ENCODE data around the gene MDN1.

Gene MDN1

DNA sequence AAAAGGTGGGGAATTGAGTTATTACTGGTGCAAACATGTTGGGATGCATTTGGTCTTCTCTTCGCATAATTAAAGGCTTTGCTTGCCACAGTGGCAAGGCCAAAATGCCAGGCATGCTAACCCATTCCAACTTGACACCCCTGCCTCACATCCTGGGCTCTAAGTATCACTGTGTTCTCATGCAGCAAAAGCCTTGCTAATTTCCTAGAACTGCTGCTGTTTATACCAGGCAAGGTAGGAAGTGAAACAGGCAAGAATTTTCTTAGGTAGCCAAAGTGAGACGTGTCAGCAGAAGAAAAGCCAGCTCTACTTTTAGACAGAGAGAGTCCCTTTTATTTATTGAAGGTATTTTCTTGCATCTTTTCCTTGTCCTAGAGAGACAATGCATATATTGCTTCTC, 222.2 kb downstream of the MDN1 start:
- Mint-ChIP-seq H3K4me1 (ENCODE audit: low read depth) (peaks cover 19% of the 10 kb centered on the region), H3K9me3 (peaks cover 9% of the 10 kb centered on the region), H3K36me3 (ENCODE audit: low read depth) (no peaks in the 10 kb centered on the region), H3K27ac (no peak overlapping the region), H3K27me3 (no peaks in the 10 kb centered on the region), H3K4me3 (no peak overlapping the region)
- intact Hi-C loops (cut with micrococcal nuclease) = loop anchor here (5.0 kb wide), 1 partner anchor 225 kb away; no protein-coding TSS in a partner anchor

DNA sequence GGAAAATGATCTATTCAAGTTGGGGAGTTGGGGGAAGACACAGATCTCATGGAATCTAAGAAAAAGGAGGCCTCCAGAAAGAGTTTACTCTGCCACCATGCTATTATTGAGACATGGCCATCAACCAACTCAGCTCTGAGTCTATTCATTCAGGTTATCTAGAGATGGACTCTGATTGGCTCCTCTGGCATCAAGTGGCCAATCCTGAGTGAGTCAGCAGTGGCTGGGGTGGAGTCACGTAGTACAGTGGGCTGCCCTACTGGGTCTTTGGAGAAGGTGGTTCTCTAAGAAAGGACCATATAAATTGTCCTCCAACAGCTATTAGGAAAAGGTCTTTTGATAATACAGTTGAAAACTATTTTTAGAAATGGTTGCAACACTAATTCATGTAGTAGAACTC, 223.1 kb downstream of the MDN1 start:
- intact Hi-C loops (cut with micrococcal nuclease) = loop anchor here (5.0 kb wide), 1 partner anchor 224 kb away; no protein-coding TSS in a partner anchor
- peaks cover 9% of the 10 kb centered on the region for H3K9me3 Mint-ChIP-seq
- H3K36me3 Mint-ChIP-seq (ENCODE audit: low read depth) = no peaks in the 10 kb centered on the region
- no peak overlapping the region for H3K4me3 Mint-ChIP-seq
- no peak overlapping the region for H3K27ac Mint-ChIP-seq
- peaks cover 19% of the 10 kb centered on the region for H3K4me1 Mint-ChIP-seq (ENCODE audit: low read depth)
- H3K27me3 Mint-ChIP-seq = no peaks in the 10 kb centered on the region

DNA sequence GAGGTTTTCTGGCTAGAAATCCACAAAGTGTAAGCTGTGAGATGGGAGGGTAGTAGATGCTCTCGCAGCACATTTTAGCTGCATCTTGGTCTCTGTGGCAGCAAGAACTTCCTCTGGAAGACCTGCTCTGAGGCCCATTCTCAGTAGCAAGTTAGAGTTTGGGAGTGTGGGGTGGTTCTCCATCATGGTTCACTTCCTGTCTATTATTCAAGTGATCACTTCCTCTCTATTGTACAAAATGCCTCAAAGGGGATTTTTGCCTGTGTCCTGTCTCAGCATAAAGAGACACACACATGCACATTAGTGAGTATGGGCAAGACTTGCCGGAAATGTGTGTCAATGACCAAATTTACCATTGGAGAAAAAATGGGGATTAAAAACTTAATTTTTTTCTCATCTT, 223.5 kb downstream of the MDN1 start:
- Mint-ChIP-seq H3K4me1 (ENCODE audit: low read depth) (peaks cover 19% of the 10 kb centered on the region), H3K27ac (no peak overlapping the region), H3K36me3 (ENCODE audit: low read depth) (no peaks in the 10 kb centered on the region), H3K27me3 (no peaks in the 10 kb centered on the region), H3K4me3 (no peak overlapping the region), H3K9me3 (peaks cover 9% of the 10 kb centered on the region)
- intact Hi-C loops (cut with micrococcal nuclease) = loop anchor here (5.0 kb wide), 1 partner anchor 224 kb away; no protein-coding TSS in a partner anchor
